AG08395 (cell line): Measurements from ENCODE around the gene EXD2.
A peak's percentile ranks its signal among the peaks of the same experiment; 100 is the strongest.
"Not testable (repeated sequence)": the region's sequence is repeated elsewhere in the genome, so short reads cannot be mapped to it uniquely, and the experiment has no call there.

ENCODE experiments used
- DNase-seq: peaks from one replicate; pipeline ENCODE4 v3.0.0; 2012; ENCODE audit warnings: mixed read lengths, low spot score

Gene EXD2

GRCh38 chr14:69191340-69192111, at the start of gene EXD2:
EXD2 (plus strand) TSS chr14:69191498; CDS start chr14:69209471, 17,973 bp downstream.
- DNase-seq = peak; percentile 90

- no peak for DNase-seq
Observed at GRCh38 chr14:69141550-69141949, 49.7 kb upstream of the EXD2 start.

GRCh38 chr14:69142101-69142500, 49.2 kb upstream of the EXD2 start:
- no peak for DNase-seq

GRCh38 chr14:69149461-69150244, 41.6 kb upstream of the EXD2 start:
- no peak for DNase-seq

- DNase-seq = peak; percentile 76
Observed at GRCh38 chr14:69151458-69152180, 39.7 kb upstream of the EXD2 start.

GRCh38 chr14:69152181-69152901, 39.0 kb upstream of the EXD2 start:
- peak; percentile 16 for DNase-seq

GRCh38 chr14:69152902-69153151, 38.5 kb upstream of the EXD2 start, which contains the start of gene DCAF5:
DCAF5 (minus strand) TSS chr14:69153119; CDS start chr14:69152978, 141 bp downstream.
- no peak for DNase-seq

GRCh38 chr14:69153152-69153872, 38.0 kb upstream of the EXD2 start:
- DNase-seq = peak; percentile 96

GRCh38 chr14:69153873-69154270, 37.4 kb upstream of the EXD2 start:
- DNase-seq = peak; percentile 26

- no peak for DNase-seq
Observed at GRCh38 chr14:69154779-69155178, 36.5 kb upstream of the EXD2 start.

GRCh38 chr14:69156224-69156623, 35.1 kb upstream of the EXD2 start:
- DNase-seq = no peak

- no peak for DNase-seq
Observed at GRCh38 chr14:69161590-69161989, 29.7 kb upstream of the EXD2 start.

GRCh38 chr14:69165787-69166186, 25.5 kb upstream of the EXD2 start:
- DNase-seq = not testable (repeated sequence)

GRCh38 chr14:69170839-69171238, 20.5 kb upstream of the EXD2 start:
- DNase-seq = peak; percentile 32

- no peak for DNase-seq
Observed at GRCh38 chr14:69171569-69171968, 19.7 kb upstream of the EXD2 start.

GRCh38 chr14:69175130-69175529, 16.2 kb upstream of the EXD2 start:
- no peak for DNase-seq

- no peak for DNase-seq
Observed at GRCh38 chr14:69181491-69181890, 9.8 kb upstream of the EXD2 start.

GRCh38 chr14:69182580-69182979, 8.7 kb upstream of the EXD2 start:
- not testable (repeated sequence) for DNase-seq

GRCh38 chr14:69183735-69184134, 7.6 kb upstream of the EXD2 start:
- DNase-seq = no peak

GRCh38 chr14:69190191-69190590, 1.1 kb upstream of the EXD2 start:
- DNase-seq = no peak

- DNase-seq = no peak
Observed at GRCh38 chr14:69193721-69194120, 2.4 kb downstream of the EXD2 start.
